NCI-H2107 treated with DMSO at 0.1 percent for 48 hours (cell line): Measurements from ENCODE around the gene RPP40.
"Not testable (repeated sequence)": the region's sequence is repeated elsewhere in the genome, so short reads cannot be mapped to it uniquely, and the experiment has no call there.

ENCODE experiments used
- DNase-seq: peaks from one replicate; lab custom pipeline; 2025; ENCODE audit not compliant: unreplicated experiment; lab: John Stamatoyannopoulos, UW

Gene RPP40, protein sequence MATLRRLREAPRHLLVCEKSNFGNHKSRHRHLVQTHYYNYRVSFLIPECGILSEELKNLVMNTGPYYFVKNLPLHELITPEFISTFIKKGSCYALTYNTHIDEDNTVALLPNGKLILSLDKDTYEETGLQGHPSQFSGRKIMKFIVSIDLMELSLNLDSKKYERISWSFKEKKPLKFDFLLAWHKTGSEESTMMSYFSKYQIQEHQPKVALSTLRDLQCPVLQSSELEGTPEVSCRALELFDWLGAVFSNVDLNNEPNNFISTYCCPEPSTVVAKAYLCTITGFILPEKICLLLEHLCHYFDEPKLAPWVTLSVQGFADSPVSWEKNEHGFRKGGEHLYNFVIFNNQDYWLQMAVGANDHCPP

DNA sequence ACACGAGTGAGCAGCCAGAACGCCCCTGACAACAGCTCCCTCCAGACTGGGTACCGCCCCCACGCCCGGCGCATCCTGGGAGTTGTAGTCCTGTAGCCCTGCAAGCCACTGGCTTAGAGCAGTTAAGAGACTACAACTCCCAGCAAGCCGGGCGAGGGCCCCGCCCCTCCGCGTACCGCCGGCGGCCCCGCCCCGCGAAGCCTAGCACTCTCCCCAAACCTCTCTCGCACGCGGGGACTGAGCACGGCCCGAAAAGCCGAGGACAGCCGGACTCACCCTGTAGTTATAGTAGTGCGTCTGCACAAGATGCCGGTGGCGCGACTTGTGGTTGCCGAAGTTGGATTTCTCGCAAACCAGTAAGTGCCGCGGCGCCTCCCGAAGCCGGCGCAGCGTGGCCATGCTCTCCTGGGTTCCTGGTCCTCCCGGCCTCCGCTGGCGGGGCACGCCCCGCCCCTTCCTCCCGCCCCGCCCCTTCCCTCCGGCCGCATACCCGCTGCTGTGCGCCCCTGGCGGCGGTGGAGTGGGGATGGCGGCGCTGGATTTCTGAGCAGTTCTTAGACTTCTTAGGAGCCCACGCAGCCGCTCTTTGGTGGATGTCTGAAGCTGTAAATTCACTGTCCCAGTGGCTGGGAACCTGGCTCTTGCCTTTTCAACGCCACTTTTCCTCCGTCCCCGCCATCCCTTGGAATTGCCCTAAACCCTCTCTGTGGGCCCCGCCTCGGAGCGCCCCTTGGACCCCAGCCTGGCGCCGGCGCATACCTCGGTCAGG is at the start of gene RPP40:
RPP40 (minus strand) TSS at position 434 of the 769 bp plus-strand sequence; CDS start at position 399, 35 bp downstream.
- DNase-seq, result peak; percentile 82

GRCh38 chr6:5053038-5053437 is 49.2 kb upstream of the RPP40 start:
- DNase-seq, result no peak

GRCh38 chr6:5051394-5051793 is 47.6 kb upstream of the RPP40 start:
- no peak for DNase-seq

GRCh38 chr6:5050009-5050408 is 46.2 kb upstream of the RPP40 start:
- DNase-seq, result no peak

GRCh38 chr6:5046430-5046829 is 42.6 kb upstream of the RPP40 start:
- DNase-seq, result no peak

DNA sequence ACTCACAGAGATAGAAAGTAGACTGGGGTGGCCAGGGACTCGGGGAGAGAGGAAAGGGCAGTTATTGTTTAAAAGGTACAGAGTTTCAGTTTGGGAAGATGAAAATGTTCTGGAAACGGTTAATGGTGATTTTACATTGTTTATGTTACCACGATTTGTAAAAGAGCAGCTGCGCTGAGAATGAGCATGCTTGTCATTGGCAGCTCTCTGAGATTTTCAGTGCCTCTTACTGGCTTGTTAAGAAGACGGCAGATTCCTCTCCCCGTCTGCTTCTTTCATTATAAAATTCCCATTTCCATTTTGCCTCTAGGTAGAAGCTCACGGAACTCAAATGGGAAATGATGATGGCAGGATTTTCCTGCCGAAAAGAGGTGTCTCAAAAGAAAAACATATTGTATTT is 41.6 kb upstream of the RPP40 start:
- DNase-seq, result no peak

- no peak for DNase-seq
These were observed 41.0 kb upstream of the RPP40 start for GRCh38 chr6:5044866-5045265.

DNA sequence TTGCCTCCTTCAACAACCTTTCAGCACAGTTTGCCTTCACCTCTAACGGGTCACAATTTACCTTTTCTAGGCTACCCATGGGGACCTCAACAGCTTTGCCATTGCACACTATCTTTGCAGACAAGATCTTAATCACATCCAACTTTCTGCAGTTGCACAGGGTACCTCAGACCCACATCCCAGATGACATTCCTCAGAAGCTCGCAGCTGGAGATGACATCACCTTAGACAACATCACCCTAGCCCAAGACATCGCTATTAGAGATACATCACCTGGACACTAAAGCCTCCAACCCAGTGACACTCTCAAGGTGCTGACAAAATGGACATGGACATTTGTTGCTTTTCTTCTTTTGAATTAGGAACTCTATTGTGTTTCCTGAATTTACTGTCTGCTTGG is 38.6 kb upstream of the RPP40 start:
- DNase-seq, result no peak

DNA sequence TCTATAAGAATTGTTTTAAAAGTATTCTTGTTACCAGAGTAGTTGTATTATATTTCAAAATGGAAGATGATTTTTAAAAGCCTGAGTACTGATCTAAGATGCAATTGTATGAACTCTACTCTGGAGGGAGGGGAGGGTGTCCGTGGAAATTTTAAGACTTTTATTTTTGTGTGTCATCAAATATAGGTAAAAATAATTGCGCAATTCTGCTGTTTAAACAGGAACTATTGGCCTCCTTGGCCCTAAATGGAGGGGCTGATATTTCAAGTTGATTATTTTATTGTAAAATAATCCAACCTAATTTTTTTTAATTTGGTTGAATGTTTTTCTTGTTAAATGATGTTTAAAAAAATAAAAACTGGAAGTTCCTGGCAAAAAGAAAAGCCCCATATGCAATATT is 38.1 kb upstream of the RPP40 start:
- DNase-seq, result no peak

DNA sequence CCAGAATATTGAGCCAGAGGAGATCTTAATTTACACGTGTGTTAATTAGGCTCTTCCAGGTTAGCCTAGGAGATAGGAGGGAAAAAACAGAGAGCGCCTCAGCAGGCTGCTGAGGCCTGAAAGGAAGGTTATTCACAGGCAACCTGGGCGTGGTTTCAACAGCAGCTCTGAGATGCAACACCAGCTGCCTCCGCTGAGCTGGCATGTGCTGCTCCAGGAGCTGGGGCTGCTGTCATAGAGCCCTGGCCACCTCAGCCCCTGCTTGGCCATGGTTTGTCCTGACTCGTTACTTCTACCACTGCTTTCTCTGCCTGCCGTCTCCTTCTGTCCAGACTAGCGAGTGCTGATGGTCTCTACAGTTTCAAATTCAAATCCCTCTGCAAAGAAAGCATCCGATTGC is 32.4 kb upstream of the RPP40 start:
- peak; percentile 19 for DNase-seq

DNA sequence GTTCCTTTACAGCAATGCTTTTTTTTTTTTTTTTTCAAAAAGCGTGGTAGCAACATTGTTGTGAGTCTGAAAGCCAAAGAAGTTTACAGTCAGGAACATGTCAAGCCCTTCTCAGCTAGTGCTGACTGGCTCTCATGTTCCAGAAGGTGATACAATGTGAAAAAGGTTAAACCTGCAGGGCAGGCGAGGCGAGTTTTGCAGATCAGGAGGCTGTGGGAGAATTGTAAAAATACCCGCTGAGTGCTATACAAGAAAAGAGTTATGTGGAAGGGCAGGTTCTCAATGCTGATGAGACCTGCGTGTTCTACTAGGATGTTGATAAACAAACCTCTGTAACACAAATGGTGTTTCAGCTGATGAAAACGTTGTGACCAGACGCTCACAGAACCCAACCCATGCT is 30.9 kb upstream of the RPP40 start:
- no peak for DNase-seq

DNA sequence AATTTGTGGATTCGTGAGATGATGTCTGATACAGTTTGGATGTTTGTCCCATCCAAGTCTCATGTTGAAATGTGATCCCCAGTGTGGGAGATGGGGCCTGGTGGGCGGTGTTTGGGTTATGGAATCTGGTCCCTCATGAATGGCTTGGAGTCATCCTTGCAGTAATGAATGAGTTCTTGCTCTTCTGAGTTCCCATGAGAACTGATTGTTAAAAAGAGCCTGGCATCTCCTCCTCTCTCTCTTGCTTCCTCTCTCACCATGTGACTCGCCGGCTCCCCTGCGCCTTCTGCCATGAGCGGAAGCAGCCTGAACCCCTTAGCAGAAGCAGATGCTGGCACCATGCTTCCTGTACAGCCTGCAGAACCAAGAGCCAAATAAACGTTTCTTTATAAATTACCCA is 30.5 kb upstream of the RPP40 start:
- DNase-seq, result no peak

- not testable (repeated sequence) for DNase-seq
These were observed 29.5 kb upstream of the RPP40 start for GRCh38 chr6:5033214-5033904.

GRCh38 chr6:5032706-5033105 is 28.9 kb upstream of the RPP40 start:
- DNase-seq, result not testable (repeated sequence)

DNA sequence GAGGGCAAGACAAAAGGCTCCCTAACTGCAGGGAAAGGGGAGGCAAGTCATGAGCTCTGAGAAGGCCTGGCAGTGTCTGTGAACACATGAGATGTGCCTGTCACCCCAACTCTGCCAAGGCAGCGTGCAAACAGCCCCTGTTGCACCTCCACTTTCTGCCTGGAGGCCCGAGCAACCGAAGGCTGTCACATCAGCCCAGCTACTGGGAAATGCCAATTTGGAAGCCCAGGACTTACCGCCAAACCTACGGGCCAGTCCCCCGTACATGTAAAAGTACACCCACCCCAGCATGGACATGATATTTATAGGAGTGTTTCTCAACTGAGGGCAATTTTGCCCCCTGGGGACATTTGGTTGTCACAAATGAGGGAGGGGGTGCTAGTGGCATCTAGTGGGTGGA is 27.3 kb upstream of the RPP40 start:
- DNase-seq, result no peak

DNA sequence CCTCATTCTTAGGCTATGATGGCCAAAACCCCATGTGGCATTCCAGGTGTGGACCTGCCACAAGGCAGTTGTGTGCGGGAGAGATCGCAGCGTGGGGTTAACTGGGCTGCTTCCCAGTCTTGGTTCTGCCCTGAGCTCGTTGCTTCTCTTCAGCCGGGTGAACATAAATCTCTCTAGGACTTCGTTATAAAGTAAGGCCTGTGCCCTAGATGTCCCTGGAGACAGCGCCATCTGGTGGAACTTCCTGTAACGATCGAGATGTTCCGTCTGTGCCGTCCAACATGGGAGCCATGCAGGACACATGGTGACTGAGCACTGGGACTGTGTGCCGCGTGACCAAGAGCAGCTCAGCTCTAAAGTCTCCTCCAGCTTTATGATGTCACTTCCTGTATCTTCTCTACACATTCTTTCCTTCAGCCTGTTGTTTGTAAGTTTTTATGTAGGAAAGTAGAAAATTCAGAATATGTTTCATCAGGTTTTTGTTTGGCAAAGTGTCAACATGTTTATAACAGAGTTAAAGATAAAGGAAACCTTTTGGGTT is 26.8 kb upstream of the RPP40 start:
- peak; percentile 64 for DNase-seq

DNA sequence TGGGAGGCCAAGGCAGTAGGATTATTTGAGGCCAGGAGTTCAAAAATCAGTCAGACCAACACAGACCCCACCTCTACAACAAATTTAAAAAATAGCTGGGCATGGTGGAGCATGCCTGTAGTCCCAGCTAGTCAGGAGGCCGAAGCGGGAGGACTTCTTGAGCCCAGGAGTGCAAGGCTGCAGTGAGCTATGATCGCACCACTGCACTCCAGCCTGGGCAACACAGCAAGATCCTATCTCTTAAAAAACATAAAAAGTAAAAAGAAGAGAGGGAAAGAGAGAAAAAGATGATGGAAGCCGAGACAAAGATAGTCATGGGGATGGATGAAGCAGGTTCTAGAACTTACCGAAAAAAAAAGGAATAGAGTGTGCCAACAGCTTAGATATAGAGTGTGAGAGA is 25.8 kb upstream of the RPP40 start:
- no peak for DNase-seq

DNA sequence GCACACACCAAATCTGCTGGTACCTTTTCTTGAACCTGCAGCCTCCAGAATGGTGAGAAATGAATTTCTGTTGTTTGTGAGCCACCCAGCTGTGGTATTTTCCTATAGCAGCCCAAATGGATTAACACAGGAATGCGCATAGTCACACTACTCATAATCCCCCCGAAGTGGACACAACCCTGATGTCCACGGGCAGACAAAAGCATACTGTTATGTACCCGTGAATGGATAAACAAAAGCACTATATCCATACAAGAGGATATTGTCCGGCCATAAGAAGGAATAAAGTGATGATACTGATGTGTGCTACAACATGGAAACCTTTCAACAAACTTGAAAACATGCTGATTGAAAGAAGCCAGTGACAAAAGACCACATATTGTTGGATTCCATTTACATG is 25.1 kb upstream of the RPP40 start:
- DNase-seq, result no peak

GRCh38 chr6:5028301-5028700 is 24.5 kb upstream of the RPP40 start:
- DNase-seq, result no peak

DNA sequence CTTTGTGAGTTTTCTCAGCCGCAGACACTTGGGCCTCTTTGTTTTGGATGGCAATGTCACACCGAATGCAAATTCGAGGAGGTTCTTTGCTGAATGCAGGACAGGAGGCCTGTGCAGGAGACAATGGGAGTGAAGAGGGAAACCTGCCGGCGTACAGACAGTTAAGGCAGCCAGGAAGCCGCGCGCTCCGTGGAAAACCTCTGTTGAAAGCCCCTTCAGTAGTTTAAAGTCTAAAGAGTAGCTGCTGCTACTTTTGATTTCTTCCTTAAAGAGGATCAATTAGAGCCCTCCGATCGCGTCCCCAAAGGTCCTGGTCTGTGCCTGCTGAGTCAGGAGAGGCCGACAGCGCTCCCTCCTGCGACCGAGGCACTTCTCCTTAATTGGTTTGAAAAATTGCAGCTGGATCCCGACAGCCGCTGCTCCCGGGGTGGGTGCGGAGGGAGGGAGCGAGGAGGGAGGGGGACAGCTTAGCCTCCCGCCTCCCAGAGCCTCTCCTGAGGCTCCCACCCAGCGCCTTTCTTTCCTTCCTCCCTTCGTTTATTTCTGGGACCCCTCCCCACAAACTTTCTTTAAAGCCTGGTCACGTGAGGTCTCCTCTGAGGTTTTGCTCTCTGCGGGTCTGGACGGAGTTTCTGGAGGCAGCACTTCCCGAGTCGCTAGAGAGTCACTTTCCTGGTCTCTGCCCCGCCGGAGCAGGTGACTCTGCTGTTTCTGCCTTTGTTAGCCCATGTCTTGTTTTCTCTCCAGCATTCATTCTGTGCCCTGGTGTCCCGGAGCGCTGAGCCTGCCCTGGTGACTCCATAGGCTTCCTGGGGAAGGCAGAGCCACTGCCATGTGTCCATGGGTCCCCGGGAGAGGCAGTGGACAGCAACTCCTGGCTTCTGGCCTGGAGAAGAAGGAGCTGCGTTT is 22.3 kb upstream of the RPP40 start:
- peak; percentile 73 for DNase-seq

- DNase-seq, result no peak
These were observed 20.1 kb upstream of the RPP40 start for GRCh38 chr6:5023923-5024322.
